CD4-positive, alpha-beta T cell (primary cell): Measurements from ENCODE around the gene BCAR3. TPM values are rescaled to one million over a fixed set of nuclear protein-coding genes. Genes with fewer than 3 reads are reported as not detected.

ENCODE experiments used
- ATAC-seq: fragments of 200-7000 bp; cut with Tn5 transposase; one replicate; pipeline ENCODE4 v1.10.0; 2022; ENCODE audit warnings: mild to moderate bottlenecking; ENCODE audit not compliant: poor library complexity
- CTCF ChIA-PET: fragments of 350-600 bp; sonication (Branson Sonifier 250); formaldehyde crosslinking; loops from one replicate; lab custom pipeline; 2021; ENCODE audit warnings: antibody characterized with exemption, inconsistent platforms; lab: Charles Lee
- POLR2A ChIA-PET: fragments of 350-600 bp; sonication (Branson Sonifier 250); formaldehyde crosslinking; loops from one replicate; lab custom pipeline; 2021; ENCODE audit warnings: antibody characterized with exemption, inconsistent platforms; lab: Charles Lee
- DNase-seq, 14 experiments: peaks; one replicate each; pipeline ENCODE4 v3.0.0-alpha.2; 2013 to 2020; ENCODE audit warnings: mixed read lengths in 2 of 14
- H3K27ac ChIP-seq, 2 donors: one replicate each; pipeline versions ENCODE4 v1.5.1 to v1.7.0; 2013; ENCODE audit warnings: low read length in 2 of 2, low read depth in 1 of 2, mild to moderate bottlenecking in 1 of 2
- H3K27me3 ChIP-seq, 2 experiments: 1 replicate in 1 of 2; 2 replicates in 1 of 2; pipeline versions ENCODE4 v1.6.1 to v1.7.0; 2013; ENCODE audit warnings: low read length in 2 of 2, control low read depth in 1 of 2, mild to moderate bottlenecking in 1 of 2, moderate library complexity in 1 of 2; ENCODE audit not compliant: insufficient read depth in 2 of 2, control insufficient read depth in 1 of 2
- H3K36me3 ChIP-seq: one replicate; pipeline ENCODE4 v1.6.1; 2013; ENCODE audit warnings: low read length, control low read depth; ENCODE audit not compliant: insufficient read depth
- H3K4me1 ChIP-seq: one replicate; pipeline ENCODE4 v1.6.1; 2013; ENCODE audit warnings: low read length, control low read depth; ENCODE audit not compliant: insufficient read depth
- H3K4me3 ChIP-seq: one replicate; pipeline ENCODE4 v1.5.1; 2013; ENCODE audit warnings: mild to moderate bottlenecking, low read length, moderate library complexity
- H3K9me3 ChIP-seq, 2 experiments: 1 replicate in 1 of 2; 2 replicates in 1 of 2; pipeline versions ENCODE4 v1.6.1 to v1.7.0; 2013; ENCODE audit warnings: low read length in 2 of 2, mild to moderate bottlenecking in 2 of 2, control low read depth in 1 of 2, moderate library complexity in 1 of 2; ENCODE audit not compliant: control insufficient read depth in 1 of 2, insufficient read depth in 1 of 2
- H3K27ac Mint-ChIP-seq: one replicate; pipeline ENCODE4 v1.8.0; 2020; ENCODE audit warnings: mixed read lengths
- H3K27me3 Mint-ChIP-seq: one replicate; pipeline ENCODE4 v1.8.0; 2021; ENCODE audit warnings: mixed read lengths
- H3K36me3 Mint-ChIP-seq: one replicate; pipeline ENCODE4 v1.8.0; 2021; ENCODE audit warnings: low read depth, mixed read lengths
- H3K4me1 Mint-ChIP-seq: one replicate; pipeline ENCODE4 v1.8.0; 2021; ENCODE audit warnings: low read depth, mixed read lengths
- H3K4me3 Mint-ChIP-seq: one replicate; pipeline ENCODE4 v1.8.0; 2020; ENCODE audit warnings: mild to moderate bottlenecking, mixed read lengths
- H3K9me3 Mint-ChIP-seq: one replicate; pipeline ENCODE4 v1.8.0; 2020; ENCODE audit warnings: mixed read lengths
- CTCF ChIP-seq: fragments of 200-600 bp; IDR thresholded peaks from one replicate; pipeline ENCODE4 v1.8.0; 2022; ENCODE audit warnings: antibody characterized with exemption, mild to moderate bottlenecking
- intact Hi-C, 2 experiments: fragments of 100-400 bp; cut with DNase I in 1 of 2; cut with micrococcal nuclease in 1 of 2; formaldehyde crosslinking; loops; one replicate each; pipeline versions ENCODE4 v1.15.1 to v1.9.0; 2023 to 2025; cut with DNase I, micrococcal nuclease
- total RNA-seq, 174 experiments: library from RNA in 2 of 174; stranded (reverse) in 2 of 174; gene quantifications; one replicate each; pipeline ENCODE4 v1.2.3 and lab custom pipeline; 2021 to 2026

Gene BCAR3
- total RNA-seq, 2 experiments from 2014 or later: 0.47 to 0.92 TPM

- Histone ChIP-seq H3K27ac (no peak overlapping the region), H3K4me3 (no peak overlapping the region), H3K36me3 (no peaks in the 10 kb centered on the region), H3K4me1 (peaks cover 2% of the 10 kb centered on the region), H3K27me3 (no peaks in the 10 kb centered on the region), H3K9me3 (no peaks in the 10 kb centered on the region)
- H3K9me3 Mint-ChIP-seq: no peaks in the 10 kb centered on the region
- H3K36me3 Mint-ChIP-seq: no peaks in the 10 kb centered on the region
- H3K4me3 Mint-ChIP-seq: no peak overlapping the region
- intact Hi-C loops: no loop called here
- no peak for TF ChIP-seq CTCF
- POLR2A ChIA-PET: no interaction called here
- no peak overlapping the region for H3K27ac Mint-ChIP-seq
- no peaks in the 10 kb centered on the region for H3K4me1 Mint-ChIP-seq
- DNase-seq: no peak
- no peaks in the 10 kb centered on the region for H3K27me3 Mint-ChIP-seq
- CTCF ChIA-PET: no interaction called here
- no peak for ATAC-seq
These were observed 76.5 kb downstream of the BCAR3 start for GRCh38 chr1:93605026-93605568.

- POLR2A ChIA-PET: no interaction called here
These were observed 77.2 kb downstream of the BCAR3 start for GRCh38 chr1:93604411-93604810.

GRCh38 chr1:93603601-93604000, 78.0 kb downstream of the BCAR3 start:
- no peaks in the 10 kb centered on the region for H3K4me1 Mint-ChIP-seq
- Histone ChIP-seq H3K27ac (no peak overlapping the region), H3K4me1 (peaks cover 2% of the 10 kb centered on the region), H3K36me3 (no peaks in the 10 kb centered on the region), H3K4me3 (no peak overlapping the region), H3K27me3 (no peaks in the 10 kb centered on the region), H3K9me3 (no peaks in the 10 kb centered on the region)
- TF ChIP-seq CTCF: no peak
- no peak overlapping the region for H3K27ac Mint-ChIP-seq
- no peaks in the 10 kb centered on the region for H3K27me3 Mint-ChIP-seq
- no peak overlapping the region for H3K4me3 Mint-ChIP-seq
- no peaks in the 10 kb centered on the region for H3K36me3 Mint-ChIP-seq
- ATAC-seq (no peak), DNase-seq (no peak)
- CTCF ChIA-PET: no interaction called here
- H3K9me3 Mint-ChIP-seq: no peaks in the 10 kb centered on the region
- POLR2A ChIA-PET: no interaction called here
- intact Hi-C loops: no loop called here

More at GRCh38 chr1:93604411-93604810, 77.2 kb downstream of the BCAR3 start:
- CTCF ChIA-PET: no interaction called here
- Histone ChIP-seq H3K27ac (no peak overlapping the region), H3K9me3 (no peaks in the 10 kb centered on the region), H3K4me3 (no peak overlapping the region), H3K4me1 (peaks cover 2% of the 10 kb centered on the region), H3K27me3 (no peaks in the 10 kb centered on the region), H3K36me3 (no peaks in the 10 kb centered on the region)
- intact Hi-C loops: no loop called here
- Mint-ChIP-seq H3K4me1 (no peaks in the 10 kb centered on the region), H3K4me3 (no peak overlapping the region), H3K27ac (no peak overlapping the region), H3K9me3 (no peaks in the 10 kb centered on the region), H3K27me3 (no peaks in the 10 kb centered on the region), H3K36me3 (no peaks in the 10 kb centered on the region)
- no peak for ATAC-seq
- TF ChIP-seq CTCF: no peak
- no peak for DNase-seq
